NCI-H524 (cell line): ENCODE measurements around the gene AMBP.

Experiments
- DNase-seq, 2 experiments: peaks; one replicate each; lab custom pipeline; 2025; lab: John Stamatoyannopoulos, UW

Gene AMBP

GRCh38 chr9:114031037-114031630, 47.0 kb downstream of the AMBP start:
- DNase-seq: no peak

- DNase-seq: no peak
These were observed 47.7 kb downstream of the AMBP start for GRCh38 chr9:114030364-114030763.

GRCh38 chr9:114029311-114030170, 48.6 kb downstream of the AMBP start:
- no peak for DNase-seq

GRCh38 chr9:114028646-114029045, 49.5 kb downstream of the AMBP start:
- no peak for DNase-seq

- DNase-seq: no peak
These were observed 50.1 kb downstream of the AMBP start for GRCh38 chr9:114027863-114028465.

GRCh38 chr9:114027159-114027862, 50.8 kb downstream of the AMBP start:
- no peak for DNase-seq

GRCh38 chr9:114026335-114026734, 51.8 kb downstream of the AMBP start:
- DNase-seq: no peak

GRCh38 chr9:114025760-114026159, 52.3 kb downstream of the AMBP start:
- no peak for DNase-seq

GRCh38 chr9:114025196-114025753, 52.8 kb downstream of the AMBP start:
- DNase-seq: no peak

GRCh38 chr9:114023961-114024360, 54.1 kb downstream of the AMBP start:
- no peak for DNase-seq

- no peak for DNase-seq
These were observed 56.5 kb downstream of the AMBP start for GRCh38 chr9:114021578-114021977.

- no peak for DNase-seq
These were observed 60.1 kb downstream of the AMBP start for GRCh38 chr9:114017741-114018715.

GRCh38 chr9:114016629-114017423, 61.3 kb downstream of the AMBP start:
- DNase-seq: no peak

- DNase-seq: no peak
These were observed 62.0 kb downstream of the AMBP start for GRCh38 chr9:114016101-114016500.

- DNase-seq: no peak
These were observed 62.5 kb downstream of the AMBP start for GRCh38 chr9:114015607-114016006.

- no peak for DNase-seq
These were observed 64.1 kb downstream of the AMBP start for GRCh38 chr9:114014044-114014443.

GRCh38 chr9:114012126-114012525, 66.0 kb downstream of the AMBP start:
- DNase-seq: no peak

GRCh38 chr9:114011313-114011712, 66.8 kb downstream of the AMBP start:
- no peak for DNase-seq
